Ishikawa (cell line): Measurements from ENCODE around the gene DDX17.

Experiments used
- CEBPB ChIP-seq: IDR thresholded peaks from 2 replicates; pipeline ENCODE4 v1.6.1; 2012
- CREB1 ChIP-seq: IDR thresholded peaks from 2 replicates; pipeline ENCODE4 v1.6.1; 2012; ENCODE audit warnings: low read depth
- EGR1 ChIP-seq: IDR thresholded peaks from 2 replicates; pipeline ENCODE4 v1.6.1; 2012
- EP300 ChIP-seq: IDR thresholded peaks from 2 replicates; pipeline ENCODE4 v1.6.1; 2012; ENCODE audit warnings: borderline replicate concordance
- FOXM1 ChIP-seq: IDR thresholded peaks from 2 replicates; pipeline ENCODE4 v1.6.1; 2012; ENCODE audit warnings: low read depth, borderline replicate concordance
- NFIC ChIP-seq: IDR thresholded peaks from 2 replicates; pipeline ENCODE4 v1.6.1; 2012
- RAD21 ChIP-seq: IDR thresholded peaks from 2 replicates; pipeline ENCODE4 v1.6.1; 2012; ENCODE audit warnings: low read depth
- TAF1 ChIP-seq: IDR thresholded peaks from 2 replicates; pipeline ENCODE4 v1.6.1; 2012; ENCODE audit warnings: low read depth, mild to moderate bottlenecking
- TCF12 ChIP-seq: IDR thresholded peaks from 2 replicates; pipeline ENCODE4 v1.6.1; 2012; ENCODE audit warnings: low read depth
- TEAD4 ChIP-seq: IDR thresholded peaks from 2 replicates; pipeline ENCODE4 v1.6.1; 2012
- USF1 ChIP-seq: IDR thresholded peaks from 2 replicates; pipeline ENCODE4 v1.6.1; 2012
- YY1 ChIP-seq: IDR thresholded peaks from 2 replicates; pipeline ENCODE4 v1.6.1; 2012; ENCODE audit warnings: low read depth
- ZBTB7A ChIP-seq: IDR thresholded peaks from 2 replicates; pipeline ENCODE4 v1.6.1; 2012; ENCODE audit warnings: low read depth
- TF ChIP-seq, protein P1 (sequence below): IDR thresholded peaks from 2 replicates; pipeline ENCODE4 v1.6.1; 2012
- TF ChIP-seq, protein P2 (sequence below): IDR thresholded peaks from 2 replicates; pipeline ENCODE4 v1.6.1; 2012; ENCODE audit warnings: low read depth, mild to moderate bottlenecking

The DDX17 gene

DNA sequence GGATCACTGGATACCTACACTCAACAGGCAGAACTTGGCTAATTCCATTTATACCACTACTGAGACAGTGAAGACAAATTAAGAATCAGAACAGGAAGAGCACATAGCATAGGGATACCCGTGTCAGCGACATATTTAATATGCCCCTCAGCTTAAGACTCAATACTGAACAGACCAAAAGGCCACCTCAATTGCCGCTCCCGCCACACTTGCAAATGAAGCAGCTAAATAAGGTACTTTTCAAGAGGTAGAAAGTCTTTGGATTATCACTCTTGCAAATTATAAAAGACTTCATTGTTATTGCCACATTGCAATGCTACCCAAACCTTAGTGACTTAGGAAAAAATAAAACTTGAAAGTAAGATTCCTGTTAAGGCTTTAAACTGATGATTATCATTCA, 3.1 kb downstream of the DDX17 start:
- TF ChIP-seq USF1 (no peak), CEBPB (no peak)

DNA sequence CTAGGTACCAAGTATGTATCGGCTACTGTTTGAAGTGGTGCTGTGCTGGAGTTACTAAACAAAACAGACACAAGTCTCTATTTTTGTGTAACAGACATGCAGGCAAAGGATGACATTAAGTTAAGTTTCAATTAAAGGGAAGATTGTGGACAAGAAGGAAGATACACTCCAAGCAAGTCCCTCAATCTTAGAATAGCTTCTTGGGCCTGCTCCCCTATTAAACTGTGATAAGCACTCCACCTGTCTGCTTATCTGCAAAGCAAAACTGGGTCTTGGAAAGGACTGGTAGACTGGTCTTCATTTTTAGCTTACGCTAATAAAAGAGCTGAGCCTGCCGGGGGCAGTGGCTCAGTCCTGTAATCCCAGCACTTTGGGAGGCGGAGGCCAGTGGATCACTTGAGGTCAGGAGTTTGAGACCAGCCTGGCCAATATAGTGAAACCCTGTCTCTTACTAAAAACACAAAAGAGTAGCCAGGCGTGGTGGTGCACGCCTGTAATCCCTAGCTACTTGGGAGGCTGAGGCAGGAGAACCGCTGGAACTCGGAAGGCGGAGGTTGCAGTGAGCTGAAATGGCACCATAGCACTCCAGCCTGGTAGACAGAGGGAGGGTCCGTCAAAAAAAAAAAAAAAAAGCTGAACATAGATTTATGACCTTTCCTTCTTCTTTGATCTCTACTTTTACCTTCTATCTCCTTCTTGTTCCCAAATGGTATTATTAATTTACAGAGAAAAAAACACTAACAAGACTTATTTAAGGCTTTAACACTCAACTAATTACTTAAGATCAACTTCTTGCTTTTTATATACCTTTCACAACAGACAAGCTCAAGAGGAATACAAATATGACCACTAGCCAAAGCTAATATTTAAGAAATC, 4.1 kb downstream of the DDX17 start:
- no peak for TF ChIP-seq YY1
- TF ChIP-seq ZBTB7A = no peak
- no peak for TF ChIP-seq CEBPB
- no peak for TF ChIP-seq CREB1
- TF ChIP-seq TAF1 = no peak
- no peak for TF ChIP-seq TEAD4
- no peak for TF ChIP-seq FOXM1
- TF ChIP-seq USF1 = no peak
- TF ChIP-seq, protein P1, sequence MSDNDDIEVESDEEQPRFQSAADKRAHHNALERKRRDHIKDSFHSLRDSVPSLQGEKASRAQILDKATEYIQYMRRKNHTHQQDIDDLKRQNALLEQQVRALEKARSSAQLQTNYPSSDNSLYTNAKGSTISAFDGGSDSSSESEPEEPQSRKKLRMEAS = no peak
- no peak for TF ChIP-seq EGR1
- TF ChIP-seq, protein P2, sequence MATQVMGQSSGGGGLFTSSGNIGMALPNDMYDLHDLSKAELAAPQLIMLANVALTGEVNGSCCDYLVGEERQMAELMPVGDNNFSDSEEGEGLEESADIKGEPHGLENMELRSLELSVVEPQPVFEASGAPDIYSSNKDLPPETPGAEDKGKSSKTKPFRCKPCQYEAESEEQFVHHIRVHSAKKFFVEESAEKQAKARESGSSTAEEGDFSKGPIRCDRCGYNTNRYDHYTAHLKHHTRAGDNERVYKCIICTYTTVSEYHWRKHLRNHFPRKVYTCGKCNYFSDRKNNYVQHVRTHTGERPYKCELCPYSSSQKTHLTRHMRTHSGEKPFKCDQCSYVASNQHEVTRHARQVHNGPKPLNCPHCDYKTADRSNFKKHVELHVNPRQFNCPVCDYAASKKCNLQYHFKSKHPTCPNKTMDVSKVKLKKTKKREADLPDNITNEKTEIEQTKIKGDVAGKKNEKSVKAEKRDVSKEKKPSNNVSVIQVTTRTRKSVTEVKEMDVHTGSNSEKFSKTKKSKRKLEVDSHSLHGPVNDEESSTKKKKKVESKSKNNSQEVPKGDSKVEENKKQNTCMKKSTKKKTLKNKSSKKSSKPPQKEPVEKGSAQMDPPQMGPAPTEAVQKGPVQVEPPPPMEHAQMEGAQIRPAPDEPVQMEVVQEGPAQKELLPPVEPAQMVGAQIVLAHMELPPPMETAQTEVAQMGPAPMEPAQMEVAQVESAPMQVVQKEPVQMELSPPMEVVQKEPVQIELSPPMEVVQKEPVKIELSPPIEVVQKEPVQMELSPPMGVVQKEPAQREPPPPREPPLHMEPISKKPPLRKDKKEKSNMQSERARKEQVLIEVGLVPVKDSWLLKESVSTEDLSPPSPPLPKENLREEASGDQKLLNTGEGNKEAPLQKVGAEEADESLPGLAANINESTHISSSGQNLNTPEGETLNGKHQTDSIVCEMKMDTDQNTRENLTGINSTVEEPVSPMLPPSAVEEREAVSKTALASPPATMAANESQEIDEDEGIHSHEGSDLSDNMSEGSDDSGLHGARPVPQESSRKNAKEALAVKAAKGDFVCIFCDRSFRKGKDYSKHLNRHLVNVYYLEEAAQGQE = no peak
- TF ChIP-seq EP300 = no peak
- no peak for TF ChIP-seq RAD21
- TF ChIP-seq NFIC = no peak
- TF ChIP-seq TCF12 = no peak

GRCh38 chr22:38497869-38498268, 8.2 kb downstream of the DDX17 start:
- TF ChIP-seq FOXM1 (no peak), CEBPB (no peak), NFIC (no peak), USF1 (no peak), EGR1 (no peak), RAD21 (no peak), ZBTB7A (no peak), TAF1 (no peak), EP300 (no peak), YY1 (no peak), TCF12 (no peak)
- TF ChIP-seq, protein P2 = no peak
- TF ChIP-seq, protein P1 = no peak

- TF ChIP-seq CEBPB (no peak), TAF1 (no peak), TCF12 (no peak), RAD21 (no peak), FOXM1 (no peak), NFIC (no peak), USF1 (no peak)
- TF ChIP-seq, protein P2 = no peak
Measured at GRCh38 chr22:38494939-38495338, 11.2 kb downstream of the DDX17 start.
